ENCODE data around the gene TBX19.

- no peak for TF ChIP-seq CTCF (IDR thresholded peaks at IDR 0.05)
- no peak for TF ChIP-seq POLR2A (IDR thresholded peaks at IDR 0.05)
Measured at GRCh38 chr1:168324745-168325425, 44.2 kb downstream of the TBX19 start.

Data from right lobe of liver (tissue), 4 donors.